ENCODE data around the gene HOGA1.

HOGA1 gene

GRCh38 chr10:97563337-97563736, 20.9 kb upstream of the HOGA1 start:
- TF ChIP-seq, protein P1, sequence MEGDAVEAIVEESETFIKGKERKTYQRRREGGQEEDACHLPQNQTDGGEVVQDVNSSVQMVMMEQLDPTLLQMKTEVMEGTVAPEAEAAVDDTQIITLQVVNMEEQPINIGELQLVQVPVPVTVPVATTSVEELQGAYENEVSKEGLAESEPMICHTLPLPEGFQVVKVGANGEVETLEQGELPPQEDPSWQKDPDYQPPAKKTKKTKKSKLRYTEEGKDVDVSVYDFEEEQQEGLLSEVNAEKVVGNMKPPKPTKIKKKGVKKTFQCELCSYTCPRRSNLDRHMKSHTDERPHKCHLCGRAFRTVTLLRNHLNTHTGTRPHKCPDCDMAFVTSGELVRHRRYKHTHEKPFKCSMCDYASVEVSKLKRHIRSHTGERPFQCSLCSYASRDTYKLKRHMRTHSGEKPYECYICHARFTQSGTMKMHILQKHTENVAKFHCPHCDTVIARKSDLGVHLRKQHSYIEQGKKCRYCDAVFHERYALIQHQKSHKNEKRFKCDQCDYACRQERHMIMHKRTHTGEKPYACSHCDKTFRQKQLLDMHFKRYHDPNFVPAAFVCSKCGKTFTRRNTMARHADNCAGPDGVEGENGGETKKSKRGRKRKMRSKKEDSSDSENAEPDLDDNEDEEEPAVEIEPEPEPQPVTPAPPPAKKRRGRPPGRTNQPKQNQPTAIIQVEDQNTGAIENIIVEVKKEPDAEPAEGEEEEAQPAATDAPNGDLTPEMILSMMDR (IDR thresholded peaks at IDR 0.05; ENCODE audit: low read depth, low read length): no peak
- no peak for DNase-seq (ENCODE audit: low read depth in 2 of 2)
- no peak overlapping the region for H3K4me3 ChIP-seq (replicated peaks in 1 of 2; ENCODE audit: low read depth in 2 of 2, low read length in 2 of 2)

- no peak overlapping the region for H3K4me3 ChIP-seq (replicated peaks in 1 of 2; ENCODE audit: low read depth in 2 of 2, low read length in 2 of 2)
- DNase-seq (ENCODE audit: low read depth in 2 of 2): no peak
- TF ChIP-seq, protein P1 (IDR thresholded peaks at IDR 0.05; ENCODE audit: low read depth, low read length): no peak
Observed at GRCh38 chr10:97564776-97565175, 19.4 kb upstream of the HOGA1 start.

- no peak for DNase-seq (ENCODE audit: low read depth in 2 of 2)
- TF ChIP-seq, protein P1 (IDR thresholded peaks at IDR 0.05; ENCODE audit: low read depth, low read length): no peak
- no peak overlapping the region for H3K4me3 ChIP-seq (replicated peaks in 1 of 2; ENCODE audit: low read depth in 2 of 2, low read length in 2 of 2)
Observed at GRCh38 chr10:97566336-97566996, 17.7 kb upstream of the HOGA1 start.

- no peak overlapping the region for H3K4me3 ChIP-seq (replicated peaks in 1 of 2; ENCODE audit: low read depth in 2 of 2, low read length in 2 of 2)
- TF ChIP-seq, protein P1 (IDR thresholded peaks at IDR 0.05; ENCODE audit: low read depth, low read length): no peak
- DNase-seq (ENCODE audit: low read depth in 2 of 2): no peak
Observed at GRCh38 chr10:97567891-97568290, 16.3 kb upstream of the HOGA1 start.

DNA sequence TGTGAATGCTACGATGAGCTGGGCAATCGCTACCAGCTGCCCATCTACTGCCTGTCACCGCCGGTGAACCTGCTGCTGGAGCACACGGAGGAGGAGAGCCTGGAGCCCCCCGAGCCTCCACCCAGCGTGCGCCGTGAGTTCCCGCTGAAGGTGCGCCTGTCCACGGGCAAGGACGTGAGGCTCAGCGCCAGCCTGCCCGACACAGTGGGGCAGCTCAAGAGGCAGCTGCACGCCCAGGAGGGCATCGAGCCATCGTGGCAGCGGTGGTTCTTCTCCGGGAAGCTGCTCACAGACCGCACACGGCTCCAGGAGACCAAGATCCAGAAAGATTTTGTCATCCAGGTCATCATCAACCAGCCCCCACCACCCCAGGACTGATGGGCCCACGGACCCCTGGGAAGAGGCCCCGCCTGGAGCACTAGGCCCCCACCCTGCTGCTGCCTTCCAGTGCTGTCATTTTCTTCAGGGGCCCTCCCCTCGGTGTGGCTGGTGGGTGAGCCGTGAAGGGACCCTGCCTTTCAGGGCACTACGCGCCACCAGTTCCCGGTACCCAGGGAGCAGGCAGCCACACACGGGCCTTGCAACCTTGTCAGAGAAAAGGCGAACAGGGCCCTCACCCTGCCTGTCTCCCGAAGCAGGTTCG, 13.9 kb upstream of the HOGA1 start:
- TF ChIP-seq, protein P1 (IDR thresholded peaks at IDR 0.05; ENCODE audit: low read depth, low read length): no peak
- no peak overlapping the region for H3K4me3 ChIP-seq (replicated peaks in 1 of 2; ENCODE audit: low read depth in 2 of 2, low read length in 2 of 2)
- no peak for DNase-seq (ENCODE audit: low read depth in 2 of 2)

DNA sequence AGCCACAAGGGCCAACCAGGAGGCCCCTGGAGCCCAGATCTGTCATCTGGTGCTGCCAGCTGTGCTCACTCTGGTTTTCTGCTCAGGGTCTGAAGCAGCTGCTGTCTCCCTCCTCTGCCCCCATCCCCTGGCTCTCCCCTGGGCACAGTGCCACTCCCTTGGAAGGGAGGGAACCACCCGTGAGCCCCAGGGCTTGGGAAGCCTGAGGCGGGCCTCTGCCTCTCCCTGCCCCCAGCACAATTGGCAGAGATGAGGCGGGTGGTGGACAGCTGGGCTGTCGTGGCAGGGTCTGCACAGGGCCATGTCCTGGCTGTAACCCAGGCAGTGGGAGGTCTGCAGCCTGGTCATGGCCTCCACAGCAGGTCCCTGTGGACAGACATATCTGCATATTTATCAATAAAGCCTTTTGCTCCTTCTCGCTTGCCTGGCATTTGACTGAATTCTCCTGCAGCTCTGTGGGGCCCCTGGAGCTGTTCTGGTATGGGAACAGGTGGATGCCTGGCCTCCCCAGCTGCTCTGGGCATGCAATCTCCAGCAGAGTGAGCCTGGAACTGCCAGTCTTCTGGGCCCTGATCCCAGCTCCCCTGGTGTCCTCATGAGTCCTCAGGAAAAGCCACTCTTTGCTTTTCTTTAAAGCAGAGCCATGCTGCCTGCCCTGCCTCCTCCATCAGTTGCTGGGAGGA, 13.3 kb upstream of the HOGA1 start:
- TF ChIP-seq, protein P1 (IDR thresholded peaks at IDR 0.05; ENCODE audit: low read depth, low read length): no peak
- H3K4me3 ChIP-seq (replicated peaks in 1 of 2; ENCODE audit: low read depth in 2 of 2, low read length in 2 of 2): no peak overlapping the region
- no peak for DNase-seq (ENCODE audit: low read depth in 2 of 2)

Data from cardiac fibroblast (primary cell).